ENCODE measurements around the gene C1QL3.

C1QL3 gene

GRCh38 chr10:16521311-16522016 is at the start of gene C1QL3:
TSS of gene C1QL3 (minus strand) at chr10:16521879. CDS start at chr10:16521065, 814 bp downstream.
- no peak for DNase-seq

GRCh38 chr10:16570731-16571130 is 49.1 kb upstream of the C1QL3 start:
- DNase-seq = no peak

DNA sequence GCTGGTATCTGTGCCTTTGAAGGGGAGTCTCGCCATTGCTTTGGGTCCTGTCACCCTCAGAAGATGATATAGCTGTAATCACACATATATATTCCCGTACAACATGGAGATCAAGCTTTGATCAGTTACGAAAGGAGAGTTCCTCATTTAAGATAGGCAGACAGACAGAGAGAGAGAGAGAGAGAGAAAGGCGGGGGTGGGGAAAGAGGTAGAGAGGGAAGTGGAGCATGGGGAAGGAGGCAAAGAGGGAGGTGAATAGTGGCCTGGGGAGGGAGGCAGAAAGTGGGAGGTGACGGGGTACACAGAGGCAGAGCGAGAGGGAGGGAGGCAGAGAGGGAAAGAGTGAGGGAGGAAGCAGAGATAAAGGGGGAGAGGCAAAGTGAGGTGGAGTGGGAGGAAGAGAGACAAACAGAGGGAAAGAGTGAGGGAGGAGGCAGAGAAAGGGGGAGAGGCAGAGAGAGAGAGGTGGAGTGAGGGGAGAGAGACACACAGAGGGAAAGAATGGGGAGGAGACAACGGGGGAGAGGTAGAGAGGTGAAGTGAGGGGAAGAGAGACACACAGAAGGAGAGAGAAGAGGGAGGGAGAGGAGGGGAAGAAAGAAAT is 44.6 kb upstream of the C1QL3 start:
- no peak for DNase-seq

DNA sequence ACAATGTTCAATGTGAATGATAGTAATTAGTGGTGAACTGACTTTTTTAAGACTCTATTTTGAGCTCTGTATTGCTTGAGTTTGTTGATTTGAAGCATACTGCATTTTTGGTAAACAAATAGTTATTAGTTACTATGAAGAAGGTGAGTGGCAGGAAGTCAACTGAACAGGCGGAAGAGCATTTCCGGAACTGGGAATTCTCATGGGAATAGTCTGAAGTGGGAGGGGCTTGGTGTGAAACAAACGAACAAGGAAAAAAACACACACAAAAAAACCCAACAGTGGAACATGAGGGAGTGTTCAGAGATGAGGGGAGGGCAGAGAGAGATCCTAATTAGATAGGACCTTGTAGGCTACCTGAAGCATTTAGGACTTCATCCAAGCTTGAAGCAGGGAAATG is 43.9 kb upstream of the C1QL3 start:
- no peak for DNase-seq

DNA sequence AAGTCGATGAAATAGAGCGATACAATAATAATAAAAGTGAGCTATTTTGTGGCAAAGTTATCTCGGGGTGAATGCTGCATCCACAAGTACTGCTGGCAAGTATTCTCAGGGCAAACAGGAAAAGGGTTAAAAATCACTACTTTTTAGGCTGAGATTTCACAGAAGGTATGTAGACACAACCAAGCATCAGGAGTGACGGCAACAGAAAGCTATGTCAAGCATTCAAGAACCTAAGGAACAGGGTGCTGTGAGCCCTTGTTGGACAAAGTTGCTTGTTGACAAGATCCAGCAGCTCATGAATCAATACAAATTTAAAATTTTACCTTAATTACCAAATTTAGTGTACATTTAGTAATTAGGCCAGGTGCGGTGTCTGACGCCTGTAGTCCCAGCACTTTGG is 41.2 kb upstream of the C1QL3 start:
- DNase-seq = no peak

DNA sequence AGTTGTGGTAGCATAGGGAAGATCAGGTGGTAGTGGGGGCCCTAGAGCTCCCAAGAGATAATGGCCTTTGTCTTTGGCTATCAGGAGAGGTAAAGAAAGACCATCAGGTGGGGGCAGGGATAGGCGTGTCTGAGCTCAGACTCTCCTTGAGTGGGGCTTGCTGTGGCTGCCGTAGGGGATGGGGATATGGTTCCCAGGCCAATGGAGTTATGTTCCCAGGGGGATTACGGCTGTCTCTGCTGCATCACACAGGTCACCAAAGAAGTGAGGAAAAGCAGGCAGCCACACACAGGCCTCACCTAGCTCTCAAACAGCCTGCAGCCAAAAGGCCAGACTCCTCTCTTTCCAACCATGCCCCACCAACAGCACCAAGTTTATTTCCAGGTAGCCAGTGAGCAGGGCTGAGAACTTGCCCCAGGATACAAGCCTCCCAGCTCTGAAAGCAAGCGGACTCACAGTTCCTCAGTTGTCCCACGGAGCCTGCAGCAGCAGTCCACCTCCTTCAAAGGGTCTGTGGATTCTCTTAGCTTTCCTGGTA is 37.6 kb upstream of the C1QL3 start:
- no peak for DNase-seq

GRCh38 chr10:16547973-16548372 is 26.3 kb upstream of the C1QL3 start:
- no peak for DNase-seq

- DNase-seq = peak; percentile 7
Observed at GRCh38 chr10:16545116-16545736, 23.5 kb upstream of the C1QL3 start.

DNA sequence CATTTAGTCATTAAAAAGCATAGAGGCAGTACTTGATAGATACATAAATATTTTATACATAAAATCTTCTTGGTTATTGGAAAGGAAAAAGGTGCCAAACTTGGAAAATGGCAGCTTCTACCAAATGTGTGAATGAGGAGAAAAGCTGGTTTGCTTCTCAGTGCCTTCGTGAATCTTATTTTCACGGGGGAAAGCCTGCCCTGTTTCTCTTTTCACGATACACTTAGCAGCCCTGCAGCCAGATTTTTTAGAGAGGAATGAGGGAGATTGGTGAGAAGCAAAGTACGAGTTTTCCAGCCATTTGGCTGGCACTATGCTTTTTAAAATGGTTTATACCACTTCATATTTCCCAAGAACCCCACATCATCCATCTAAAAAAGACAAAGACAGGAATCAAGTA is 22.9 kb upstream of the C1QL3 start:
- no peak for DNase-seq

DNA sequence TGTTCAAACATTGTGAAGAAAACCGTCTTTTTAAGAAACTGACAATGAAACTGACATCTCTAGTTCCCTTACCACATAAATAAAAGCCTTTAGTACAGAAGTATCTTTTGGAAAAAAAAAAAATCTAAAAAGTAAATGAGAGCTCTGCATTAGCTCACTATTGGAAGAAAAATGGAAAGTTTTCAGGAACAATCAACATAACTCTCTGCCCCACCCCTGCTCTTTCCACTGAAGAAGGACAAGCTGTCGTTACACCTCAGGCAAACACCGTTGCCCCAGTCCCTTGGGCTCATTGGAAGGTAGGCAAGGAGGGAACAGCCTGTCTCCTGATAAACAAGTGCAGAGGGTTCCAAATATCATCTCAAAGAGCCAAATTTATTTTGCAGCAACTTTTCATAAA is 22.4 kb upstream of the C1QL3 start:
- no peak for DNase-seq

- DNase-seq = no peak
Observed at GRCh38 chr10:16536155-16536554, 14.5 kb upstream of the C1QL3 start.

GRCh38 chr10:16529853-16530252 is 8.2 kb upstream of the C1QL3 start:
- no peak for DNase-seq

DNA sequence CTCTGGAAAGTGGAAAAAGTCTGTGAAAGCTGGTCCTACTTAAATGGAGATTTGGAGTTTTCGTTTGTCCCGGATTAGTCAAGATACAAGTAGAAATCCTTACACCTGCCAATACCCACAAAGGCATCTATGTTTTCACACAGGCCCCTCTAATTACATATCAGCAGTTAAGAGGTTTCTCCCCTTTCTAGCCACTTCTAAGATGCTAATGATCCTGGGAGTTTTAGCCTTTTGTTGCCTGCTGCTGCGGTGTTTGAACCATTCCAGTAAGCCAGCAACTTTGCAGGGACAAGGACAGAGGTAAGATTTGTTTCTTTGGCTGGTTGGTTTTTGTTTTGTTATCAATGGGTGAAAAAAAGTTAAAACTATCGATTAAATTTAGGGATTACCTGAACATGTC is 5.8 kb upstream of the C1QL3 start:
- DNase-seq = no peak

DNA sequence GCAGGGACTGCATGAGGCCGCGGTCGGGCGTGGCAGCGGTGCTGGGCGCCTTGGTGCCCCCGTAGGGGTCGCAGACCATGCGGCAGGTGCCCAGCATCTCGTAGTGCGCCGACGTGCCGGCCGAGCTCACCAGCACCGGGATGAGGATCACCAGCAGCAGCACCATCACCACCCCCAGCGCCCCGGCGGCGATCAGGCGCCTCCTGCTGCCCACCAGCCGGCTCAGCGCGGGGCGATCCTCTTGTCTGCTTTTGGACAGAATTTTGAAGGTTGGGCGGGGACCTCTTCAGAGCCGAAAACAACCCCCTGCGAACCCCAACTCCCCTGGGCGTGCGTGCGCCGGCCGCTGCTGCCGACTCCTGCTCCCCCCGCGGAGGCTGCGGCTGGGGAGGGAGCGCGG is 779 bp downstream of the C1QL3 start:
- DNase-seq = no peak

DNA sequence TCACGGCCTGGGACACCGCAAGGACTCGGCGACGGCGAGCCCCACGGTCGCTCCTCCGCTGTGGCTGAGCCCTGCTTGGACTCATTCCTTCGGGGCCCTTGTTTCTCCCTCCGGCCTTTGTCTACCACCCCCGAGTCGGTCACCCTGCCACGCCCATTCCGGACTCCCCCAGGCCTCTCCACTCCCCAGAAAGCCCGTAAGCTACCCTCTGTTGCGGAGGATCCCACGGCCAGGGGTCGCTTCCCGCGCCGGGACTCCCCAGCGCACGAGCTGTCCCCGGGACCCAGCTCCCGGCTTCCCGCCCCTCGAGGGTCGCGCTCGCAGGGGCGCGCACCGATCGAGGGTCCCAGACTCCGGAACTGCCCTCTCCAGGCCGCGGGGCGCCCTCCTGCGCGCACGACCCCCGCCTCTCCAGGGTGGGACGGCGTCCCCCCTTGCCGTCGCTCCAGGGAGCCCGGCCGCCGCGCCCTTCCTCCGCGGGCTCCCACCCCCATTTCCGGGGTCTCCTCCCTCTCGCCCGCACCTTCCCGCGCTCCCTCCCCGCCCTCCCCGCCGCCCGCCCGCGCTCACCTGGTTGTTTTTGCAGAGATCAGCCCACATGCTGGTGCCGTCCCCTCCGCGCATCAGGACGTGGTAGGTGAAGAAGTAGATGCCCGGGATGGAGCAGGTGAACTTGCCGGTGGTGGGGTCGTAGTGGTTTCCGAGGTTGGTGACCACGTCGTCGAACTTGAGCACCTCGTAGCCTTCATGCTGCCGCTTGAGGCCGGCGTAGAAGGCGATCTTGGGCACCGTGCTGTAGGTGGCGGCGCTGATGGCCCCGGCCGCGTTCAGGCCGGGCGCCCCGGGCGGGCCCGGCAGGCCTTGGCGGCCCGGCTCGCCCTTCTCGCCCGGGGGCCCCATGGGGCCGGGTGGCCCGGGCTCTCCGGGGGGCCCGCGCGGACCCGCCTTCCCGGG is 1.5 kb downstream of the C1QL3 start:
- DNase-seq = no peak

GRCh38 chr10:16519250-16519907 is 2.3 kb downstream of the C1QL3 start:
- no peak for DNase-seq

DNA sequence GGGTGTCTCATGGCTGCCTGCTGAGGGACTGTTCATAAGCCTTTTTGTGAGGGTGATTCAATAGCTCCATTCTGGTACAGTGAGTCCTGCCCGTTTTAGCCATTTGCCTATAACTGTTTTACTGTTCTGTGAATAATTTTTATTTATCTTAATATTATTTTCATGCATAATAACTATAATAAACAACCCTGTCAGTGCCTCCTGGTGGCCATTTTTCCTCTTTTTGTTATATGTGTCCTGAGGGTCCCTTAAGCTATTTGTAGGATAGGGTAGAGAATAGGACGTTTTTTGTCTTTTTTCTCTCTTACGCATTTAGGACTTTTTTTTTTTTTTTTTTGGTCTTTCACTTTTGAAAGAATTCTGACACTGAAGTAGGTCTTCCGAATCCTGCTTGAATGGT is 2.9 kb downstream of the C1QL3 start:
- no peak for DNase-seq

DNA sequence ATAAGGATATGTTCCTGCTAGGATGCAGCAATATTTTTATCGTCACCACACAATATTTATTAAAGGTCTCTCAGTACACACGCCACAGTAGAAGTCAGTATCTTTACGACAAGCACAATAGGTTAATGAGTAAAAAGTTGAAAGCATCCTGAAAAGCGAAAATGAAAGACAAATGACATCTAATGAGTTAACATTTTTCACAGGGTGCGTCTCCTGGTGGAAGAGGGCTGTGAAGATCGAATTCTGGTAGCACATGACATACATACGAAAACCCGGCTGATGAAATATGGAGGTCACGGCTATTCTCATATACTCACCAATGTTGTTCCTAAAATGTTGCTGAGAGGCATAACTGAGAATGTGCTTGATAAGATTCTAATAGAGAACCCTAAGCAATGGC is 10.8 kb downstream of the C1QL3 start:
- no peak for DNase-seq

DNA sequence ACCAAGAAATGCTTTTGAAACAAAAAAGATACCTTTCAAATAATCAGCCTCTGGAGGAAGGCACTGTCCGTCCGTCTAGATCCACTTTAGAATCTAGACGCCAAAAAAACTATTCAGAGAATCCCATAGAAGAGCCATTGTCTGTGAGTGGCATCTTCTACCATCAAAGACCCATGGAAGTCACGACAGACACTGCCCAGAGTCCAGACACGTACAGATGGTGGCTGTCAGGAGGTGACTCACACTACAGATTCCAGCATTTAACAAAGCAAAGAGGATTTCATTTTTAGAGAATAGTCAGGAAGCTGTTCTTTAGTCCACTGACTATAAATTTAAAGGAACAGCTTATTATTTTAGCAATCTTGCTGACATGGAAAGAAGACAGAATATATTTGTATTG is 11.7 kb downstream of the C1QL3 start:
- no peak for DNase-seq

DNA sequence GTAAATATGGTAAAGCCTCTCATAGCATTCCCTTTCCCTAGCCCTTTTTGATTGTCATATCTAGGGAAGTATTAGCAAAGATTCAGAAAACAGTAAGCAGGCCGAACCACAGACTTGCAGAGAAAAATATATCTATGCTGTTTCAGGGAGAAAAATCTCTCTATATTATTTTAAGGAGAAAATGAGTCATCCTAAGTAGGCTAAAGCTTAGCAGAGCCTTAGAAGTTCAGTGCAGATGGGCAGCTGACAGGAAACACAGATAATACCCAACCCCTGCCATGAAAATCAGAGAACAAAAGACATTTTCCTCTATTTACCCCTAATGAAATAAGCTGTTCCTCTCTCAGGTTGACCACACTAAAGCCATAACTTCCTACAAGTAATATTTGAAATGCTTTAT is 16.5 kb downstream of the C1QL3 start:
- no peak for DNase-seq

DNA sequence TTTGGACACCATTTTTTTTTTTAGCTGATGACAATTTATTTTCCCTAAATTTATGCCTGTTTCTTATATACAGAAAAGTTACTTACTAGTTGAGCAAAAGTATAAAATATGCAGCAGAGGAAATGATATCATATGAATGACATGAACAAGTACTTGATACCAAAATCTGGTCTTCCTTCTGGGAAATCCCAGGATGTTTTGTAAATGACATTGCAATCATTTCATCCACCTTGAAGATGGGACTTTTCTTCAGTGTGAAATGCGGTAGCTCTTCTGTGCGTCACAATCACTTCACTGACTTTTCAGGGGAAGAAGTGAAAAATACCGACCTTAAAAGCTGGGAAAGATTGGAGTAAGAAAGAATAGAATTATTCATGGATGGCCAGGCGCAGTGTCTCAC is 23.8 kb downstream of the C1QL3 start:
- DNase-seq = no peak

GRCh38 chr10:16493884-16494536 is 27.7 kb downstream of the C1QL3 start:
- DNase-seq = no peak
